Sigmoid colon (tissue), 7 donors: ENCODE measurements around the gene ZNF691. TPM values are rescaled to one million over a fixed set of nuclear protein-coding genes. Genes with fewer than 3 reads are reported as not detected.

Source experiments
- DNase-seq: peaks from one replicate; pipeline ENCODE4 v3.0.0-alpha.2; 2019
- H3K27ac ChIP-seq, 4 donors: fragments of 200-600 bp; sonication (generic); one replicate each; pipeline ENCODE4 v1.5.1; 2016 to 2019; ENCODE audit warnings: mild to moderate bottlenecking in 1 of 4
- H3K27me3 ChIP-seq, 3 donors: fragments of 200-600 bp; sonication (generic); one replicate each; pipeline ENCODE4 v1.5.1; 2019; ENCODE audit warnings: mild to moderate bottlenecking in 1 of 3
- H3K36me3 ChIP-seq, 4 donors: fragments of 200-600 bp; sonication (generic); one replicate each; pipeline ENCODE4 v1.5.1; 2016 to 2019
- H3K4me1 ChIP-seq, 4 donors: fragments of 200-600 bp; sonication (generic); one replicate each; pipeline ENCODE4 v1.5.1; 2017 to 2019
- H3K4me3 ChIP-seq, 4 donors: fragments of 200-600 bp; sonication (generic); one replicate each; pipeline ENCODE4 v1.5.1; 2017 to 2019; ENCODE audit warnings: mild to moderate bottlenecking in 2 of 4, moderate library complexity in 1 of 4
- H3K9me3 ChIP-seq, 4 donors: fragments of 200-600 bp in 3 of 4; sonication (generic) in 3 of 4; one replicate each; pipeline versions ENCODE4 v1.5.1 to v1.6.1; 2013 to 2019
- CTCF ChIP-seq, 4 experiments: fragments of 450-650 bp in 3 of 4; fragments of 200-600 bp in 1 of 4; IDR thresholded peaks; one replicate each; pipeline ENCODE4 v1.5.1; 2016 to 2019; ENCODE audit warnings: antibody characterized with exemption in 4 of 4, mild to moderate bottlenecking in 3 of 4, moderate library complexity in 2 of 4
- EP300 ChIP-seq, 4 donors: sonication (generic); formaldehyde crosslinking; IDR thresholded peaks; one replicate each; pipeline ENCODE4 v1.6.1; 2017; ENCODE audit warnings: antibody characterized with exemption in 4 of 4
- POLR2A ChIP-seq, 2 donors: fragments of 450-650 bp; IDR thresholded peaks; one replicate each; pipeline ENCODE4 v1.6.1; 2016; ENCODE audit warnings: antibody characterized with exemption in 2 of 2, mild to moderate bottlenecking in 2 of 2, moderate library complexity in 2 of 2
- POLR2AphosphoS5 ChIP-seq, 4 donors: sonication (generic); formaldehyde crosslinking; IDR thresholded peaks; one replicate each; pipeline ENCODE4 v1.6.1; 2017; ENCODE audit warnings: antibody characterized with exemption in 4 of 4
- WGBS, 2 donors: extraction: QIAGEN DNeasy Blood & Tissue Kit; methylation state at CpG; one replicate each; pipeline ENCODE4 v1.1.7; 2013; 5-methylcytosine and 5-hydroxymethylcytosine counted together
- intact Hi-C: fragments of 100-400 bp; cut with DNase I; formaldehyde crosslinking; loops from one replicate; pipeline ENCODE4 v1.15.1; 2023
- polyA plus RNA-seq, 3 donors: library from polyadenylated mRNA; stranded (reverse); fragments of 200-250 nt; gene quantifications; one replicate each; pipeline ENCODE4 v1.2.3, GENCODE V29; 2013
- total RNA-seq, 4 donors: library from RNA; depleted of rRNA; stranded (reverse); fragments of >200 nt; gene quantifications; one replicate each; pipeline ENCODE4 v1.1.0, GENCODE V29; 2016
- donor health status: healthy with polysubstance abuse.
- donor health status: Bipolar disorder and iron deficiency.
- donor health status: healthy.

The ZNF691 gene
- total and polyA plus RNA-seq, 7 donors = 2.4 to 20.7 (median 8.3) TPM

- no peaks in the 10 kb centered on the region for H3K27me3 ChIP-seq
- 96% methylated on average over 2 of the region's 2 CpGs for WGBS, 2 donors
- no peaks in the 10 kb centered on the region for H3K9me3 ChIP-seq
- no peak overlapping the region for H3K27ac ChIP-seq
- no peak for TF ChIP-seq POLR2A (IDR thresholded peaks at IDR 0.05)
- TF ChIP-seq EP300 (IDR thresholded peaks at IDR 0.05) = no peak
- TF ChIP-seq POLR2AphosphoS5 (IDR thresholded peaks at IDR 0.05) = no peak
- TF ChIP-seq CTCF (IDR thresholded peaks at IDR 0.05) = no peak
- no peak overlapping the region for H3K4me3 ChIP-seq
- H3K36me3 ChIP-seq = no peaks in the 10 kb centered on the region
- intact Hi-C loops = no loop called here
- DNase-seq = no peak
- peaks cover 0 to 19% (median 7%) of the 10 kb centered on the region in 4 donors for H3K4me1 ChIP-seq
Measured at GRCh38 chr1:42821690-42822089, 24.7 kb upstream of the ZNF691 start.

GRCh38 chr1:42822800-42823392 is 23.5 kb upstream of the ZNF691 start:
- Histone ChIP-seq H3K36me3 (no peaks in the 10 kb centered on the region), H3K9me3 (no peaks in the 10 kb centered on the region), H3K27ac (no peak overlapping the region), H3K4me1 (peaks cover 0 to 15% (median 4%) of the 10 kb centered on the region in 4 donors), H3K27me3 (no peaks in the 10 kb centered on the region), H3K4me3 (no peak overlapping the region)
- WGBS, 2 donors = 77 to 81% methylated on average over 2 of the region's 2 CpGs
- intact Hi-C loops = no loop called here
- no peak for TF ChIP-seq POLR2AphosphoS5 (IDR thresholded peaks at IDR 0.05)
- TF ChIP-seq POLR2A (IDR thresholded peaks at IDR 0.05) = no peak
- no peak for TF ChIP-seq CTCF (IDR thresholded peaks at IDR 0.05)
- no peak for TF ChIP-seq EP300 (IDR thresholded peaks at IDR 0.05)
- no peak for DNase-seq

- 96% methylated on average over 4 of the region's 4 CpGs for WGBS, 2 donors
- intact Hi-C loops = no loop called here
Measured at GRCh38 chr1:42824481-42825035, 21.9 kb upstream of the ZNF691 start.

GRCh38 chr1:42825036-42825851 is 21.2 kb upstream of the ZNF691 start:
- intact Hi-C loops = no loop called here
- H3K9me3 ChIP-seq = no peaks in the 10 kb centered on the region
- peaks cover 0 to 4% (median under 1%) of the 10 kb centered on the region in 4 donors for H3K36me3 ChIP-seq
- no peak overlapping the region for H3K4me3 ChIP-seq
- 82 to 86% methylated on average over 10 of the region's 10 CpGs for WGBS, 2 donors
- H3K27ac ChIP-seq = no peak overlapping the region
- no peak for DNase-seq
- H3K4me1 ChIP-seq = peaks cover 0 to 12% (median 3%) of the 10 kb centered on the region in 4 donors
- H3K27me3 ChIP-seq = no peaks in the 10 kb centered on the region
- TF ChIP-seq POLR2A (IDR thresholded peaks at IDR 0.05) = no peak
- TF ChIP-seq EP300 (IDR thresholded peaks at IDR 0.05) = no peak
- TF ChIP-seq POLR2AphosphoS5 (IDR thresholded peaks at IDR 0.05) = no peak
- TF ChIP-seq CTCF (IDR thresholded peaks at IDR 0.05) = no peak

More at GRCh38 chr1:42824481-42825035, 21.9 kb upstream of the ZNF691 start:
- DNase-seq = no peak
- Histone ChIP-seq H3K9me3 (no peaks in the 10 kb centered on the region), H3K27ac (no peak overlapping the region), H3K4me1 (peaks cover 0 to 12% (median 3%) of the 10 kb centered on the region in 4 donors), H3K36me3 (peaks cover 0 to 4% (median 0%) of the 10 kb centered on the region in 4 donors), H3K4me3 (no peak overlapping the region), H3K27me3 (no peaks in the 10 kb centered on the region)
- no peak for TF ChIP-seq CTCF (IDR thresholded peaks at IDR 0.05)
- TF ChIP-seq POLR2A (IDR thresholded peaks at IDR 0.05) = no peak
- TF ChIP-seq EP300 (IDR thresholded peaks at IDR 0.05) = no peak
- TF ChIP-seq POLR2AphosphoS5 (IDR thresholded peaks at IDR 0.05) = no peak
